A172 (cell line): ENCODE measurements around the gene PKP3. TPM values are rescaled to one million over a fixed set of nuclear protein-coding genes. Genes with fewer than 3 reads are reported as not detected.
"Not testable (repeated sequence)": the region's sequence is repeated elsewhere in the genome, so short reads cannot be mapped to it uniquely, and the experiment has no call there.

Experiments
- DNase-seq: peaks from one replicate; pipeline ENCODE4 v3.0.0-alpha.2; 2015; ENCODE audit warnings: low spot score
- total RNA-seq: library from RNA; depleted of rRNA; stranded (reverse); fragments of >200 nt; shearing (Covaris generic); gene quantifications from 2 replicates; pipeline ENCODE4 v1.2.3, GENCODE V29; 2014

The PKP3 gene
- total RNA-seq, 1 experiment from 2014 or later = 44.0 TPM

GRCh38 chr11:410711-411110, 16.7 kb downstream of the PKP3 start:
- not testable (repeated sequence) for DNase-seq

- DNase-seq = not testable (repeated sequence)
Measured at GRCh38 chr11:411520-411919, 17.5 kb downstream of the PKP3 start.

DNA sequence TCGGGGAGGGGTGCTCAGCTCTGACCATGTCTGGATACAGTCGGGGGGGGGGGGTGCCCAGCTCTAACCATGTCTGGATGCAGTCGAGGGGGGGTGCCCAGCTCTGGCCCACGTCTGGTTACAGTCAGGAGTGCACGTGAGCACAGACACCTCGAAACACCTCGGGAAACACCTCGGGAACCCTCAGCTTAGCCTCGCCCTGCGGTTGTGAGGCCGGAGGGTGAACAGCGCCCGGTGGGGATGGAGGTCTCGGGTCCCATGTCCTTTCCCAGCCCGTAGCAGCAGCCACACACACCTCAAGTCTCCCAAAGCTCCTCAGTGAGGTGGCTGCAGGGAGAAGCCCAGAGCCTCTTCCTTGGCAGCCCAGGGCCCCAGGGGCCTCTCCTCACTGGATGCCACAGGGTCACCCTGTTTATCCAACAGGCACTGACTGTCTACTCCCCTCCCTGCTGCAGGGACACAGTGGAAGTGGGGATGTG, 18.7 kb downstream of the PKP3 start:
- DNase-seq = no peak

DNA sequence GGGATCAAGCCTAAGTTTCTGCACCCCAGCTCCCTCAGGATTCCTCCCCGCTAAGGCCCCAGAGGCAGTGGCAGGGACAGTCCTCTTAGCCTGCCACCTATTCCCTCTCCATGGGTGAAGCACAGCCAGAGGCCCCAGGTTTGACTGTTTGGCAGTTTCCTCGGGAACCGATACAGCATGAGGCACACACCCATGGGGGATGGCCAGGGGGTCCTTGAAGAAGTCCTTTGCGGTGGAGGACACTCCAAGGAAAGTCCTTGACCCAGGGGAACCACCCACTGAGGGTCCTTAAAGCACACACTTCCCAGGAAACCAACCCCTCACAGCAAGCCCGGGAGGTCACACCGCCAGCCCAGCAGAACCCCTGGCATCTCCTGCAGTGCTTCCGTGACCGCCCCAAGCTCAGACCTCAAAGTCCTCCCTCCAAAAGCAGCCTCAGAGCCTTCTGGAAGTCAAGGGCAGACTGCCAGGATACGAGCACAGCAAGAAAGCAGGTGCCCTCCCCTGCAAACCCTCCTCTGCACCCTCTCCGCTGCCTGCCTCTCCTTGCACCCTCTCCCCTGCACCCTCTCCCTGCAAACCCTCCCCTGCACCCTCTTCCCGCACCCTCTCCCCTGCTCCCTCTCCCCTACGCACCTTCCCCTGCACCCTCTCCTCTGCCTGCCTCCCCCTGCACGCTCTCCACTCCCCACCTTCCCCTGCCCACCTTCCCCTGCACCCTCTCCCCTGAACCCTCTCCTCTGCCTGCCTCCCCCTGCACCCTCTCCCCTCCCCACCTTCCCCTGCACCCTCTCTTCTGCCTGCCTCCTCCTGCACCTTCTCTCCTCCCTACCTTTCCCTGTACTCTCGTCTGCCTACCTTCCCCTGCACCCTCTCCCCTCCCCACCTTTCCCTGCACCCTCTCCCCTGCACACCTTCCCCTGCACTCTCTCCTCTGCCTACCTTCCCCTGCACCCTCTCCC, 19.4 kb downstream of the PKP3 start:
- DNase-seq = no peak

DNA sequence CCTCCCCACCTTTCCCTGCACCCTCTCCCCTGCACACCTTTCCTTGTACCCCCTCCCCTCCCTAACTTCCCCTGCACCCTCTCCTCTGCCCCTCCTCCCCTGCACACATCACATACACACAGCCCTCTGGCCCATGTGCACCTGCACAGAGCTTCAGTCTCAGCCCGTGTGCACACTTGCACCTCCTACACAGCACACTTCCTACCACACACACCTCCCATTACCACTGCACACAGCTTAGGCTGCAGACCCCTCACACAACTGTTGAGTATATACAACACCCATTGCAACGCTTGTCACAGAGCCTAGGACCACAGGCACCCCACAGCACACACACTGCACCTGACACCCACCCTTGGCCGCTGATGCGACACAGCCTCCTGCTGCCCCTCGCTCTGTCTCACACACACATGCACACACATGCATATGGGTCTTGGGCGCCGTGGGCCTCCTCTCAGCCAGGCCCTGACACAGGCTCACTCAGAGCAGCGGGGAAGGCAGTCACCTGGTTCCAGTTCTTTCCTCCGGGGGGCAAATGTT, 20.4 kb downstream of the PKP3 start:
- no peak for DNase-seq

GRCh38 chr11:415640-416041, 21.6 kb downstream of the PKP3 start:
- DNase-seq = no peak

GRCh38 chr11:416051-416756, 22.2 kb downstream of the PKP3 start:
- DNase-seq = no peak

- DNase-seq = no peak
Measured at GRCh38 chr11:416757-417621, 23.0 kb downstream of the PKP3 start.

DNA sequence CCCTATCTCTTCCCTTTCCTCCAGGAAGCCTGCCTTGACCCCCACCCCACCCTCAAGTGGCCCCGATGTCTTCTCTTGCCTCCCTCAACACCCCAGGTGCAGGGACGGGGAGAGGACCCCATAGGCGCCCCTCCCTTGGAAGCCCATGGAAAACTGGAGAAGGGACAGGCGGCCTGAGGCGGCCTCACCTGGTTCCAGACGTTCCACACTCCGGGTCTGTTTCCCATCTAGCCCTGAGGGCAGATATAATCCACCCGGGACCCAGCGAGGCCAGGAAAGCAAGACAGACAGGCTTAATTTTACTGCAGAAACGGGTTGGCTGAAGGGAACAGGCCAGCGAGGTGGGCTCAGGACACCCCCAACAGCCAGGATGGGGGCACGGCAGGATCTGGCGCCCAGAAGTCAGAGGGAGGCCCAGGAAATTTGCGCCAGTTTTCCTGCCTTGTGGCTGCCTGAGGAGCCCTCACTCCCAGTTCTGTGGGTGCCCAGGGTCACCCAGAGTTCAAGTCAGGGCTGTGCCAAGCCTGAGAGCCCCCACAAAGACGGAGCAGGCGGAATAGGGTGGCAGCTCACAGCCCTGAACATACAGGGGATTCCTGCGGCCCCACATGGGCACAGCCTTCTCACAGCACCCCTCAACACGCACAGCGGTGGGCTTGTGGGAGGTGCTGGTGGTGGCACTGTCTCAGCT, 23.8 kb downstream of the PKP3 start:
- no peak for DNase-seq

DNA sequence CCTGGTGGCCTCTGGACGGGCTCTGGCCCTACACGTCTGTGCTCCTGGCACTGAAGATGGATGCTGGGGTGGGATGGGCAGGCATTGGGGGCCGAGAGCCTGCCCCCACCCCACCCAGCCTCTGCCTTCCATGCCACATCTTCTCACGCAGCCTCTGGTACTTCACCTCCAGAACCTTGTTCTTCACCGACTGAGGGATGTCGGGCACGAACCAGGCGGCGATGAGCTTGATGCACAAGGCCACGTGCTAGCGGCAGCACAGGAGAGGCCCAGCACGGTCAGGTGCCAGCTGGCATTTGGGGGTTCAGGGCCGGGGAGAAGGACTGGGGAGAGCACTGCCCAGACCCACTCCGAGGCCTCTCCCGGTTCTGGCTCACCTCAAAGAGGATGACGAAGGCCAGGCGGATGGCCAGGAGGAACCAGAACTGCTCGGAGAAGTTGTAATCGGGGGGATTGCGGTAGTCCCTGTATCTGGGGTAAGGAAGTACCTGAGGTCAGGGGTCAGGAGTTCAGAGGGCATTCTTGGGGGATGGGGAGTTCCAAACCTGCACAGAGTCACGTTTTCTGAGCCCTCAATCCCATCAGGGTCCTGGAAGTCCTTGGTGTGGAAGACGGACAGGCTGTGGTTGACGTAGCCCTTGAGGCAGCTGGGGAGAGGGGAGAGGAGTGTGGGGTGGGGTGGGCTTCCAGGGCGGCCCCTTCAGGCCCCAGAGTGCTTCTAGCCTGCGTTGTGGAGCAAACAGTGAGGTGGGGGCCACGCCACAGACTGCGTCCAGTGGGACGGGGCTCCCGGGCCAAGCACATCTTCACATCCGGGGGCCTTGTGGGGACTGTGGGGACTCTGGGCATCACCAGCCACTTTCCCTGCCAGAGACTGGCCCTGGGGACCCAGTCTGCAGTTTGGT, 24.6 kb downstream of the PKP3 start:
- DNase-seq = no peak

GRCh38 chr11:419248-420005, 25.4 kb downstream of the PKP3 start:
- DNase-seq = no peak

DNA sequence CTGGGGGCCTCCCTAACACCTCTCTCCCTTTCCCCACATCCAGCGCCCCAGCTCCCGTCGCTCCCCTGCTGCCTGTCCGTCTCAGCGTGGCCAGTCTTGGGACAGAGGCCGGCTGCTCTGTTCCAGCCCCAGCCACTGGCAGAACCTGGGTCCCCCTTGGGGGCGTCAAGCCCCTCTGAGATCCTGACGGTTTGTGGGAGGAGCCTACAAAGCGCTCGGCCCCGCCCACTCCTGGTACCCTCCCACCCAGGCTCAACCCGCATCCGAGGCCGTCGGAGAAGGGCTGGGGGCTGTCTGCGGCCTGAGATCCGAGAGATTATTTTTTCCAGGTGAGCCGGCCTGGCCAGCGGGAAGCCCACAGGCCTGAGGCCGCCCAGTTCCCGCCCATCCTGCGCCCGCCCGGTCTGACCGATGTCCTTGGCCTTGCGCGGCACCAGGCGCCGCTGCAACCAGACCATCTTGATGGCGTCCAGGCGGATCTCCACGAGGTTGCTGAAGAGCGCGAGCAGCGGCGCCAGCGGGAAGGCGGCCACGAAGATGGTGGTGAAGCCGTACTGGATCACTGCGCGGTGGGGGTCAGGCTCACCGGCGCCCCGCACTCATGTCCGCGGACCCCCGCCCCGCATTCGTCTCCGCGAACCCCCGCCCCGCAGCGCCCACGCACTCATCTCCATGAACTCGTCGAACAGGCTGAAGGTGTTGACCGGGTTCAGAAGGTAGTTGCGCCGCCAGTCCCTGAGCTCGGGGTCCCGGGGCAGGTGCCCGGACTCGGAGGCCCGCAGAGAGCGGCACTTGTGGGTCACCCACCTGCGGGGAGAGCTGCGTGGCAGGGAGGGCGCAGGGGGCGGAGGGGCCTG, 26.3 kb downstream of the PKP3 start:
- no peak for DNase-seq

DNA sequence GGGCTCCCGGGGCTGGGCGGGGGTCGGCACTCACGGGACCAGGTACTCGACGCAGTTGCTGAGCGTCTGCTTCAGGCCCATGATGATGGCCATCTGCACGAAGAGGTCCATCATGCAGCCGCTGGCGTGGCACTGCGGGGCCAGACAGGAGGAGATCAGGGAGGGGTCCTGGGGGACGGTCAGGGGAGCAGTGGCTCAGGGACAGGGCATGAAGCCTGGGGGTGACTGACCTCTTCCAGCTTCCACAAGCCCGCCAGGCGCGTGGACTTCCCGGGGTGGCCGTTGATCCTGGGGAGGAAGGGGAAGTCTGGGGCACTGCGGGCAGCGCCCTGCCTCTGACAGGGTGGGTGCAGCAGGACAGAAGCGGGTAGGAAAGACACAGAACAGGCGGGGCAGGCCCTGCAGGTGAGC, 26.9 kb downstream of the PKP3 start:
- DNase-seq = no peak

DNA sequence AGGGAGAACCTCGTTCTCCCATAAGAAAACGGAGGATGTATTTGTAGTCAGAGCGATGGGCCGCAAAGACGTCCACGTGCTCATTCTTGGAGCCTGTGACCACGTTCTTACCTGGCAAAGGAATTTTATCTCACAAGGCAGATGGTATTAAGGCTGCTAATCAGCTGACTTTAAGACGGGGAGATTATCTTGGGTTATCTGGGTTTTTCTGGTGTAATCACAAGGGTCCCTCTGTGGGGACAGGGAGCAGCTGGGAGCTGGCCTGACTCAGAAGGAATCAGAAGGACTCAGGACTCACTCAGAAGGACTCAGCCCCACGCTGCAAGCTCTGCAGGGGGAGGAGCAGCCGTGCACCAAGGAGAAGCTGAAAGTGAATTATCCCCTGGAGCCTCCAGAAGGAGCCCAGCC, 28.2 kb downstream of the PKP3 start:
- no peak for DNase-seq

DNA sequence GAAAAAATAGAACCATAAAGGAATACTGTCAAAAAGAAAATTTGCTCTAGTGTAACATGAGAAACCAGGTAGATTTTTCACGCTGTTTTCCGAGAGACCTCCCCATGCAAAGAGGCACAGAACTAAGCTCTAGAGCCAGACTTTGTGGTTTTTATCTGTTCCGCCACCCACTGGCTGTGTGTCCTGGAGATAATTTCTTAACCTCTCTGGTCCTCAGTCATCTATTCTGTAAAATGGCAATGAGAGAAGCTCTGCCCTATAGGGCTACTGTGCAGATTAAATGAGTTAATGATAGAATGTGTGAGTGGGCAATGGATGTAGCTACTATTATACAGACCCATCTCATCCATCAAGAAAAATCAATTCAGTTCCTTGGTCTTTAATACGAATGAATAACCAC, 30.2 kb downstream of the PKP3 start:
- DNase-seq = no peak

DNA sequence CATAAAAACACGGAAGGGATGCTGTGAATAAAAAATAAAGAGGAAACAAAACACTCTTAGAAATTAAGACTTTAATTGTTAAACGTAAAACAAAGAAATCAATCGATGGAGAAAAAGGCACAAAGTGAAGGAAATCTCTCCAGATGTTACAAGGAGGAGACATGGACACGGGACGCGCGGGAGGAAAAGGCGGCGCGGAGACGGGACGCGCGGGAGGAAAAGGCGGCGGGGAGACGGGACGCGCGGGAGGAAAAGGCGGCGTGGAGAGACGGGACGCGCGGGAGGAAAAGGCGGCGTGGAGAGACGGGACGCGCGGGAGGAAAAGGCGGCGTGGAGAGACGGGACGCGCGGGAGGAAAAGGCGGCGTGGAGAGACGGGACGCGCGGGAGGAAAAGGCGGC, 30.8 kb downstream of the PKP3 start:
- DNase-seq = not testable (repeated sequence)

DNA sequence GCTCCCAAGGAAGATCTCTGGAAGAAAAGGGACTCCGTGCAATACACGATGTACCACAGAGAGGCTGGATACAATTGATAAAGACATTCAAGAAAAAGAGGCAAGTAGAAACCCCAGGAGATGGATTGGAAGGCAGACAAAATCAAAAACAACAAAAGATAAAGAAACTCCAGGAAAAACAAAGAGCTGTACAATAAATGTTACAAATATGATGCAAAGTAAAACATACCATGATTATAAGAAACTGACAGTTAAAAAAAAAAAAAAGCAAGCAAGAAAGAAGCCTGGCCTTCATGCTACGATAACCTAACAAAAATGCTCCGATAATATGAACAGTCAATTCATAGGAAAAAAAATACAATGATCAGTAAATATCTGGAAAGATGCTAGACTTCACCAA, 31.3 kb downstream of the PKP3 start:
- no peak for DNase-seq

DNA sequence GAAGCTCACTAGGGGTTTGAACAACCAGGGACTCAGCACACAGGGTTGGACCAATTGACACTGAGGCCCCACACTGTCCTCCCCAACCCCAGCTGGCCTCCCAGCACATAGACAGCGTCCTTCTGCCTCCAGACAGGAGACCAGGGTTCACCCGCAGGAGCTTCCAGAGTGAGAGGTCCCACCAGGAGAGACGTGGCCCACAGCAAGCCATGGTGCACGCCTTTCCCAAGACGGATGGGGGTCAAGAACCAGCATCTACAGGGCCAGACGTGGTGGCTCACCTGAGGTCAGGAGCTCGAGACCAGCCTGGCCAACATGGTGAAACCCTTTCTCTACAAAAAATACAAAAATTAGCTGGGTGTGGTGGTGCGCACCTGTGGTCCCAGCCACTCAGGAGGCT, 32.8 kb downstream of the PKP3 start:
- DNase-seq = no peak
